Neural cell (in vitro differentiated cells): Measurements from ENCODE around the gene RAC3. TPM values are rescaled to one million over a fixed set of nuclear protein-coding genes. Genes with fewer than 3 reads are reported as not detected.

ENCODE experiments used
- H2AFZ ChIP-seq: fragments of 200-600, 300-800 bp; sonication (generic), shearing (Covaris generic); 2 replicates; pipeline ENCODE4 v1.6.0; 2014; ENCODE audit warnings: low read depth, mild to moderate bottlenecking, antibody characterized with exemption, low read length, moderate library complexity
- H3F3A ChIP-seq: fragments of 200-600 bp; shearing (Covaris generic); 2 replicates; pipeline ENCODE4 v1.6.1; 2016; ENCODE audit warnings: mild to moderate bottlenecking, moderate library complexity, mixed read lengths, antibody characterized with exemption, low read length; ENCODE audit not compliant: insufficient read depth, poor library complexity, severe bottlenecking
- H3K27ac ChIP-seq: fragments of 200-600, 300-800 bp; sonication (generic), shearing (Covaris generic); 2 replicates; pipeline ENCODE4 v1.5.1; 2014; ENCODE audit warnings: mild to moderate bottlenecking, low read length, moderate library complexity
- H3K27me3 ChIP-seq: fragments of 300-800, 200-600 bp; sonication (generic), shearing (Covaris generic); 2 replicates; pipeline ENCODE4 v1.6.0; 2014; ENCODE audit warnings: mild to moderate bottlenecking, low read depth, low read length, moderate library complexity; ENCODE audit not compliant: insufficient read depth
- H3K36me3 ChIP-seq: fragments of 300-800, 200-600 bp; sonication (generic), shearing (Covaris generic); 2 replicates; pipeline ENCODE4 v1.5.1; 2014; ENCODE audit warnings: mild to moderate bottlenecking, antibody characterized with exemption, low read length, moderate library complexity; ENCODE audit not compliant: insufficient read depth
- H3K4me2 ChIP-seq: fragments of 300-800, 200-600 bp; sonication (generic), shearing (Covaris generic); 2 replicates; pipeline ENCODE4 v1.6.0; 2014; ENCODE audit warnings: mild to moderate bottlenecking, low read length
- H3K4me3 ChIP-seq: fragments of 300-800, 200-600 bp; sonication (generic), shearing (Covaris generic); 2 replicates; pipeline ENCODE4 v1.5.1; 2014; ENCODE audit warnings: mild to moderate bottlenecking, low read length, moderate library complexity
- H3K79me2 ChIP-seq: fragments of 200-600 bp; shearing (Covaris generic); replicated peaks from 2 replicates; pipeline ENCODE4 v1.6.0; 2014; ENCODE audit warnings: mild to moderate bottlenecking, low read length, moderate library complexity; ENCODE audit not compliant: insufficient read depth
- H3K9ac ChIP-seq: fragments of 300-800, 200-600 bp; sonication (generic), shearing (Covaris generic); 2 replicates; pipeline ENCODE4 v1.6.1; 2016; ENCODE audit warnings: mild to moderate bottlenecking, low read length, mixed read lengths
- H3K9me2 ChIP-seq: fragments of 200-600 bp; shearing (Covaris generic); 2 replicates; pipeline ENCODE4 v1.6.1; 2016; ENCODE audit warnings: mild to moderate bottlenecking, low read length, mixed read lengths; ENCODE audit not compliant: insufficient read depth
- H3K9me3 ChIP-seq: fragments of 200-600, 300-800 bp; sonication (generic), shearing (Covaris generic); 2 replicates; pipeline ENCODE4 v1.6.1; 2016; ENCODE audit warnings: mild to moderate bottlenecking, mixed run types, low read length, moderate library complexity, mixed read lengths
- H4K20me1 ChIP-seq: fragments of 200-600 bp; shearing (Covaris generic); 2 replicates; pipeline ENCODE4 v1.6.1; 2016; ENCODE audit warnings: mild to moderate bottlenecking, mixed run types; ENCODE audit not compliant: insufficient read depth
- EP300 ChIP-seq: fragments of 450-650 bp; conservative IDR thresholded peaks from 2 replicates; pipeline ENCODE4 v1.6.1; 2014; ENCODE audit warnings: antibody characterized with exemption, mild to moderate bottlenecking, moderate library complexity; ENCODE audit not compliant: poor library complexity, severe bottlenecking
- EZH2 ChIP-seq: fragments of 200-600, 300-800 bp; shearing (Covaris generic), sonication (generic); IDR thresholded peaks from 2 replicates; pipeline ENCODE4 v1.6.1; 2014; ENCODE audit warnings: antibody characterized with exemption, low read length, borderline replicate concordance, mild to moderate bottlenecking; ENCODE audit not compliant: insufficient read depth, poor library complexity, severe bottlenecking
- MXI1 ChIP-seq: fragments of 450-650 bp; conservative IDR thresholded peaks from 2 replicates; pipeline ENCODE4 v1.6.1; 2014; ENCODE audit warnings: antibody characterized with exemption, mild to moderate bottlenecking; ENCODE audit not compliant: poor library complexity, severe bottlenecking
- POLR2AphosphoS5 ChIP-seq: IDR thresholded peaks from 2 replicates; pipeline ENCODE4 v1.6.1; 2012
- RAD21 ChIP-seq: fragments of 450-650 bp; conservative IDR thresholded peaks from 2 replicates; pipeline ENCODE4 v1.6.1; 2014; ENCODE audit warnings: antibody characterized with exemption, mild to moderate bottlenecking, moderate library complexity
- SMC3 ChIP-seq: fragments of 450-650 bp; conservative IDR thresholded peaks from 2 replicates; pipeline ENCODE4 v1.6.1; 2014; ENCODE audit warnings: antibody characterized with exemption, mild to moderate bottlenecking, moderate library complexity; ENCODE audit not compliant: poor library complexity
- TAF1 ChIP-seq: IDR thresholded peaks from 2 replicates; pipeline ENCODE4 v1.6.1; 2012; ENCODE audit warnings: low read depth
- polyA plus RNA-seq: library from polyadenylated mRNA; depleted of rRNA; stranded (reverse); fragments of >200 nt; gene quantifications from 2 replicates; pipeline ENCODE4 v1.2.3, GENCODE V29; 2014
- TF ChIP-seq, protein P1 (sequence below): fragments of 450-650 bp; IDR thresholded peaks from 2 replicates; pipeline ENCODE4 v1.5.1; 2014; ENCODE audit warnings: antibody characterized with exemption, mild to moderate bottlenecking, moderate library complexity; ENCODE audit not compliant: poor library complexity, severe bottlenecking
- TF ChIP-seq, protein P2 (sequence below): IDR thresholded peaks from 2 replicates; pipeline ENCODE4 v1.6.1; 2012; ENCODE audit warnings: borderline replicate concordance

Gene RAC3
- polyA plus RNA-seq, 1 donor from 2014 or later = 211 TPM

DNA sequence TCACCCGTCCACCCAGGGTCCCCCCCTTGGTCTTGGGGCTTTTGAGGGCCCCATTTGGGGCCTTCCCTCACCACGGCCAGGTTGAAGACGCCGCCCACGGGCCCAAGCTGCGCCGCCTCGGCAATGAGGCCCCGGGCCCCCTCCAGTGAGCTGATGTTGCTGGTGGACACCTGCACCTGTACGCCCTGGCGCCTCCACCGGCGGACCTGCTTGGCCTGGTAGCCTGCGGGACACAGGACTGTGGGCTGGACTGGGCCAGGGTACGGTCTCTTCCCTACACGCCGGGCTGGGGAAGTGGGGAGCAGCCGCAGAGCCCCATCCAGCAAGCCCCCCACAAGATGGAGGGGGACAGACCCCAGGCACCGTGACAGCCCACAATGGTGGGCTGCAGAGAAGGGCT lies 51.0 kb downstream of the RAC3 start:
- no peaks in the 10 kb centered on the region for H3K9me3 ChIP-seq
- TF ChIP-seq SMC3 (no peak), RAD21 (no peak)
- TF ChIP-seq, protein P1, sequence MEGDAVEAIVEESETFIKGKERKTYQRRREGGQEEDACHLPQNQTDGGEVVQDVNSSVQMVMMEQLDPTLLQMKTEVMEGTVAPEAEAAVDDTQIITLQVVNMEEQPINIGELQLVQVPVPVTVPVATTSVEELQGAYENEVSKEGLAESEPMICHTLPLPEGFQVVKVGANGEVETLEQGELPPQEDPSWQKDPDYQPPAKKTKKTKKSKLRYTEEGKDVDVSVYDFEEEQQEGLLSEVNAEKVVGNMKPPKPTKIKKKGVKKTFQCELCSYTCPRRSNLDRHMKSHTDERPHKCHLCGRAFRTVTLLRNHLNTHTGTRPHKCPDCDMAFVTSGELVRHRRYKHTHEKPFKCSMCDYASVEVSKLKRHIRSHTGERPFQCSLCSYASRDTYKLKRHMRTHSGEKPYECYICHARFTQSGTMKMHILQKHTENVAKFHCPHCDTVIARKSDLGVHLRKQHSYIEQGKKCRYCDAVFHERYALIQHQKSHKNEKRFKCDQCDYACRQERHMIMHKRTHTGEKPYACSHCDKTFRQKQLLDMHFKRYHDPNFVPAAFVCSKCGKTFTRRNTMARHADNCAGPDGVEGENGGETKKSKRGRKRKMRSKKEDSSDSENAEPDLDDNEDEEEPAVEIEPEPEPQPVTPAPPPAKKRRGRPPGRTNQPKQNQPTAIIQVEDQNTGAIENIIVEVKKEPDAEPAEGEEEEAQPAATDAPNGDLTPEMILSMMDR = no peak
- H3K27me3 ChIP-seq = no peaks in the 10 kb centered on the region
- H3K27ac ChIP-seq = no peak overlapping the region
- no peaks in the 10 kb centered on the region for H3K9me2 ChIP-seq
- H4K20me1 ChIP-seq = no peaks in the 10 kb centered on the region
- no peak overlapping the region for H3K4me2 ChIP-seq
- no peak overlapping the region for H3K4me3 ChIP-seq
- H3F3A ChIP-seq = no peaks in the 10 kb centered on the region
- H3K79me2 ChIP-seq = no peaks in the 10 kb centered on the region
- no peaks in the 10 kb centered on the region for H3K36me3 ChIP-seq
- no peak overlapping the region for H3K9ac ChIP-seq
- no peak overlapping the region for H2AFZ ChIP-seq

DNA sequence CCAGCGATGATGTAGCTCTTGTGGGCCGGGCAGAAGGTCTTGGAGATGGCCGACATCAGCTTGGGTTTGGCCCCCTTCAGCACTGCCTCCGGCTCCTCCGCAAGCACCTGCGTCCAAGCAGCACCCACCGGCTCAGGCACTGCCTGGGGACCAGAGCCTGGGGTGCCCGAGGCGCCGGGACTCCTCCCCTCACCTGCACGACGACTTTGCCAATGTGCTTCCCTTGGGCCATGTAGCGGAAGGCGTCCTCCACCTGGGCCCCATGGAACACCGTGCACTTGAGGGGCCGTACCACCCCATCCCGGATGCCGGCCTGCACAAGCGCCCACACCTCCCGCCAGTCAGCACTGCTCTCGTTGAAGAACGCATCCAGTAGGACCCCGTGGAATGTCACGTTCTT lies 51.5 kb downstream of the RAC3 start:
- Histone ChIP-seq H3K9ac (no peak overlapping the region), H3K4me2 (no peak overlapping the region), H2AFZ (no peak overlapping the region), H3K9me3 (no peaks in the 10 kb centered on the region), H3K27me3 (no peaks in the 10 kb centered on the region), H3K36me3 (no peaks in the 10 kb centered on the region), H3K79me2 (no peaks in the 10 kb centered on the region), H3K27ac (no peak overlapping the region), H3K4me3 (no peak overlapping the region), H3F3A (no peaks in the 10 kb centered on the region), H4K20me1 (no peaks in the 10 kb centered on the region), H3K9me2 (no peaks in the 10 kb centered on the region)
- TF ChIP-seq, protein P2, sequence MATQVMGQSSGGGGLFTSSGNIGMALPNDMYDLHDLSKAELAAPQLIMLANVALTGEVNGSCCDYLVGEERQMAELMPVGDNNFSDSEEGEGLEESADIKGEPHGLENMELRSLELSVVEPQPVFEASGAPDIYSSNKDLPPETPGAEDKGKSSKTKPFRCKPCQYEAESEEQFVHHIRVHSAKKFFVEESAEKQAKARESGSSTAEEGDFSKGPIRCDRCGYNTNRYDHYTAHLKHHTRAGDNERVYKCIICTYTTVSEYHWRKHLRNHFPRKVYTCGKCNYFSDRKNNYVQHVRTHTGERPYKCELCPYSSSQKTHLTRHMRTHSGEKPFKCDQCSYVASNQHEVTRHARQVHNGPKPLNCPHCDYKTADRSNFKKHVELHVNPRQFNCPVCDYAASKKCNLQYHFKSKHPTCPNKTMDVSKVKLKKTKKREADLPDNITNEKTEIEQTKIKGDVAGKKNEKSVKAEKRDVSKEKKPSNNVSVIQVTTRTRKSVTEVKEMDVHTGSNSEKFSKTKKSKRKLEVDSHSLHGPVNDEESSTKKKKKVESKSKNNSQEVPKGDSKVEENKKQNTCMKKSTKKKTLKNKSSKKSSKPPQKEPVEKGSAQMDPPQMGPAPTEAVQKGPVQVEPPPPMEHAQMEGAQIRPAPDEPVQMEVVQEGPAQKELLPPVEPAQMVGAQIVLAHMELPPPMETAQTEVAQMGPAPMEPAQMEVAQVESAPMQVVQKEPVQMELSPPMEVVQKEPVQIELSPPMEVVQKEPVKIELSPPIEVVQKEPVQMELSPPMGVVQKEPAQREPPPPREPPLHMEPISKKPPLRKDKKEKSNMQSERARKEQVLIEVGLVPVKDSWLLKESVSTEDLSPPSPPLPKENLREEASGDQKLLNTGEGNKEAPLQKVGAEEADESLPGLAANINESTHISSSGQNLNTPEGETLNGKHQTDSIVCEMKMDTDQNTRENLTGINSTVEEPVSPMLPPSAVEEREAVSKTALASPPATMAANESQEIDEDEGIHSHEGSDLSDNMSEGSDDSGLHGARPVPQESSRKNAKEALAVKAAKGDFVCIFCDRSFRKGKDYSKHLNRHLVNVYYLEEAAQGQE = no peak
- TF ChIP-seq EZH2 (no peak), EP300 (no peak), RAD21 (no peak), POLR2AphosphoS5 (no peak), TAF1 (no peak), MXI1 (no peak), SMC3 (no peak)
- TF ChIP-seq, protein P1 = no peak

Other genes with a start within 250 kb of the RAC3 start
- not detected in 2 replicates for gene GCGR, start 227.5 kb upstream of the RAC3 start, polyA plus RNA-seq
- gene MCRIP1, start 198.4 kb upstream of the RAC3 start, polyA plus RNA-seq = 510 and 524 TPM in 2 replicates
- gene PPP1R27, start 196.6 kb upstream of the RAC3 start, polyA plus RNA-seq = not detected in 2 replicates
- gene P4HB, start 171.1 kb upstream of the RAC3 start, polyA plus RNA-seq = 82.8 and 99.2 TPM in 2 replicates
- 16.1 and 26.9 TPM in 2 replicates for gene ARHGDIA, start 160.3 kb upstream of the RAC3 start, polyA plus RNA-seq
- 73.3 and 81.4 TPM in 2 replicates for gene ALYREF, start 140.1 kb upstream of the RAC3 start, polyA plus RNA-seq
- 371 and 389 TPM in 2 replicates for gene ANAPC11, start 140.0 kb upstream of the RAC3 start, polyA plus RNA-seq
- gene NPB, start 129.4 kb upstream of the RAC3 start, polyA plus RNA-seq = 1.3 and 1.7 TPM in 2 replicates
- gene PCYT2, start 120.3 kb upstream of the RAC3 start, polyA plus RNA-seq = 28.9 and 35.3 TPM in 2 replicates
- gene SIRT7, start 113.5 kb upstream of the RAC3 start, polyA plus RNA-seq = 44.5 and 54.4 TPM in 2 replicates
- gene MAFG, start 103.9 kb upstream of the RAC3 start, polyA plus RNA-seq = 11.8 and 12.4 TPM in 2 replicates
- gene PYCR1, start 94.4 kb upstream of the RAC3 start, polyA plus RNA-seq = 41.7 and 61.0 TPM in 2 replicates
- gene MYADML2, start 84.4 kb upstream of the RAC3 start, polyA plus RNA-seq = 1.1 and 1.2 TPM in 2 replicates
- 0.12 TPM in 1 of 2 replicates, not detected in the other for gene NOTUM, start 70.5 kb upstream of the RAC3 start, polyA plus RNA-seq
- gene ASPSCR1, start 54.0 kb upstream of the RAC3 start, polyA plus RNA-seq = 28.0 and 58.1 TPM in 2 replicates
- gene CENPX, start 8.8 kb upstream of the RAC3 start, polyA plus RNA-seq = 188 and 205 TPM in 2 replicates
- gene LRRC45, start 8.4 kb upstream of the RAC3 start, polyA plus RNA-seq = 51.7 and 63.7 TPM in 2 replicates
- 129 and 148 TPM in 2 replicates for gene DCXR, start 6.0 kb downstream of the RAC3 start, polyA plus RNA-seq
- 176 and 200 TPM in 2 replicates for gene RFNG, start 20.1 kb downstream of the RAC3 start, polyA plus RNA-seq
- 170 and 215 TPM in 2 replicates for gene GPS1, start 20.2 kb downstream of the RAC3 start, polyA plus RNA-seq
- gene DUS1L, start 34.1 kb downstream of the RAC3 start, polyA plus RNA-seq = 100 and 115 TPM in 2 replicates
- 26.4 and 31.5 TPM in 2 replicates for gene FASN, start 66.6 kb downstream of the RAC3 start, polyA plus RNA-seq
- 70.9 and 78.6 TPM in 2 replicates for gene CCDC57, start 181.2 kb downstream of the RAC3 start, polyA plus RNA-seq
- 0.56 and 0.98 TPM in 2 replicates for gene SLC16A3, start 197.4 kb downstream of the RAC3 start, polyA plus RNA-seq
- 29.9 and 41.6 TPM in 2 replicates for gene CSNK1D, start 242.0 kb downstream of the RAC3 start, polyA plus RNA-seq